Hypothalamus (tissue), 51 donors: ENCODE measurements around the gene ACSM5.
"Not testable (repeated sequence)": the region's sequence is repeated elsewhere in the genome, so short reads cannot be mapped to it uniquely, and the experiment has no call there.

ENCODE experiments used
- DNase-seq, 51 donors: peaks; one replicate each; lab custom pipeline; 2025; lab: John Stamatoyannopoulos, UW

ACSM5 gene

DNA sequence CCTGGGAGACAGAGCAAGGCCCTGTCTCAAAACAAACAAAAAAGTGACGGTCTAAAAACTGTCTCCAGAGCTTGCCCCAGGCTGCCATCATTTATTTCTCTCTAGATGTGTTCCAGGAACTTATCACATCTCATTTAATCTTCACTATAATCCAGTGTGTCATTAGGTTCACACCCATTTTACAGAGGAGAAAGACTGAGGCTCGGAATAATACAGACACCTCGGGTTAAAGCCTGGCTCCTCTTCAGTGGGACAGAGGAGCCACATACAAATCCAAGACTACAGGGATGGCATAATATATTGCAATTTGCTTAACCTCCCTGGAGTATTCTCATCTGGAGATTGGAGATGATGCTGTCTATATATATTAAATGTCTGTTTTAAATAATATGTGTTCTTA, 10.7 kb upstream of the ACSM5 start:
- DNase-seq: no peak

DNA sequence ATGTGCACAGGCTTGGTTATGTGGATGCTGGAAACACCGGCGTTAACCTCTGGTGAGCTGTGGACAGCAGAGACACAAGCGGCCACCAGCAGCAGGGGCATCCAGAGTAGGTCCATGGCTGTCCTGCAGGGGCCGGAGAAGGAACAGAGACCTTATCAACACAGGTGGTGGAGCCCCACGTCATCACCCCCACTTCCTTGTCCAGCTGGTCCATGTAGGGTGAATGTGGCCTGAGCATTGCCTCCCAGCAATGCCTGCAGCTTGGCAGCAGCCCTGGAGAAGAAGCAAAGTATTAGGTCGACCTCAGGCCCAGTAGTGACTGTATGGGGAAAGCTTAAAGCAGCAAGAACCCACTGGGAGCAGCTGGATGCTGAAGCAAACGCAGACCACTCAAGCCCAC, 10.1 kb upstream of the ACSM5 start:
- DNase-seq: no peak

DNA sequence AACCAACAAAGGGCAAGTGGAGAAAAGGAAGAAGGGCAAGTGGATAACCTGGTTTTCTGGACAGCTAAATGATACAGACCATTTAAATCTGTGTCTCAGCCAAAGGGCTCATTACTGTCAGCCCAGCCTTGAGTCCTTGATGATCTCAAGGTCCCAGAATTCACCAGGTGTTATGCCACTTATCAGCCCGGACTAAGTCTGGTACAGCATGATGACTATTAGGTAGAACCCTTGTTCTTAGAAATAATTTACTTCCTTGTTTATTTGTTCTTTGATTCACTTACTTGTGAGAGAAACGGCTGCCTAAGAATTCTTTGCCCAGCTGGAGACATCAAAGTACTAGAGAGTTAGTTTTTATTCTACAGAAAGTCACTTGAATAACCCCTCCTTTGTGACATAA, 8.3 kb upstream of the ACSM5 start:
- DNase-seq: no peak

DNA sequence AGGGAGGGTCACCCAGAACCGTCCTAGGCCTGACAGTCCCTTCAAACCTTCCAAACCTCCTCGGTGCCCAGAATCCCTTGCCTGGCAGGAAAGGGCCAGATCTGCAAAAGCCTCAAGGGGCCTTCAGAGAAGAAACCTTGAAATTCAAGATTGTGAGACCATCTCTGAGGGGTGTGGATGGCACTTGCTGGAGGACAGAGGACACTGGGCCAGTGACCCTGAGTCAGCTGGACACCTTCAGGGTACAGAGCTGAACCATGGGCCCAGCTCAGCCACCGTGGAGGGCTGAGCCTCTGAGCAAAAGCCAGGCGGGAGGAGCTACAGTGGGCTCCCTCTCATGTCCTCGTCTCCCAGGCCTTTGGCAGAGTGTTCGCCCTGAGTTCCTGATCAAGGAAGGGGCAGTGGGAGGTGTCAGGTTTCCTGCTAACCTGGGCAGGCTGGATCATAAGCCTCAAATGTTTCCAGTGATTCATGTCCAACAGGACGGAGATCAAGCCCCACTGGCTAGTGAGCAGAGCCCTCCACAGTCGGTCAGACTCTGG, 7.8 kb upstream of the ACSM5 start:
- DNase-seq: no peak

DNA sequence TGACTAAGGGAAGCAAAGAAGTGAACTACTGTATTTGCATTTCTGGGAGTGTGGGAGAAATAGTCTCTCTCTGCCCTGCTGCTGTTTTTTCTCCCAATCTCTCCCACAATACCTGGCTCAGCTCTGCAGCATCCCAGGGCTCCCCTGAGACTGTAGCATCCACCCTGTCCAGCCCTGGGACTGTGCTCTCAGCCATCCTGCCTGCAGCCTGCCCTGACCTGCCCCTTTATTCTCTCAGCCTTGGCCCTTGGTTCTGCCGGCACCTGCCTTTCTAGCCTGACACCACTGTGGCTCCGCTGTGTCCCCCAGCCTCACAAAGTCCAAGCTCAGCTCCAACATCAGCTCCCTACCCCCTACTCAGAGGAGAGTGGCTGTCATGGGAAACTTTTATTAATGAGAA, 6.7 kb upstream of the ACSM5 start:
- DNase-seq: no peak

DNA sequence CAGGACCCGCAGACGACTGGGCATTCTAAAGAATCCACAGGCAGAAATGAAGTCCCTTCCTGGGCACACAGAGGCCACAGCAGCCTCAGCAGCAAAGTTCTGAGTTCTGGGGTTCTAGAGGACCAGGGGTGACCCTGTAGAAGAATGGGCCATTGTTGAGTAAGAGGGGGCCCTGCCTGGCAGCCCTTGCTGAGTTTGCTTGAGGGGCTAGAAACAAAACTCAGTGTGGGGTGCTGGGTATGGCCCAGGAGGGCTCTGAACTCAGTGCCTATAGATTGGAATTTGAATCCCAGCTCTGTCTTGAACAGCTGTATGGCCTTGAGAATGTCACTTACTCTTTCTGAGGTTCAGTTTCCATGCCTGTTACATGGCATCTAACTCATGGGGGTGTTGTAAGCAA, 4.7 kb upstream of the ACSM5 start, which contains the start of gene PDILT:
TSS of gene PDILT (minus strand) at position 101 of the 400 bp plus-strand sequence. CDS start 5,437 bp downstream, outside the sequence.
- no peak for DNase-seq

DNA sequence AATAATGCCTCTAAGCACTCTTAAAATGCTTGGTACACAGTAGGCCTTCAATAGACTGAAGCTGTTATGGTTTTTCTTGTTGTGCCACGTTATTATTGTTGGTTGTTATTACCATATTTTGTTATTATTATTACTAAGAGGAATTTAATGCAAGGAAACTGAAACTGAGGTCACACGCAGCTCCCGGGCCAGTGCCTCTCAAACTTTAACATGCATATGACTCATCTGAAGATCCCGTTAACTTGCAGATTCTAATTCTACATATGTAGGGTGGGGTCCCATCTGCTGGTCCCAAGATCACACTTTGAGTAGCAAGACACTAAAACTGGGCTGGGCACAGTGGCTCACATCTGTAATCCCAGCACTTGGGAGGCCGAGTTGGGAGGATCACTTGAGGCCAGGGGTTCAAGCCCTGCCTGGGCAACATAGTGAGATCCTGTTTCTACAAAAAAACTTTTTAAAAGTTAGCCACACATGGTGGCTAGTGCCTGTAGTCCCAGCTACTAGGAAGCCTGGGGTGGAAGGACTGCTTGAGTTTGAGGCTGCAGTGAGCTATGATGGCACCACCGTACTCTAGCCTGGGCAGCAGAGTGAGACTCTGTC, 888 bp downstream of the ACSM5 start:
- no peak for DNase-seq

DNA sequence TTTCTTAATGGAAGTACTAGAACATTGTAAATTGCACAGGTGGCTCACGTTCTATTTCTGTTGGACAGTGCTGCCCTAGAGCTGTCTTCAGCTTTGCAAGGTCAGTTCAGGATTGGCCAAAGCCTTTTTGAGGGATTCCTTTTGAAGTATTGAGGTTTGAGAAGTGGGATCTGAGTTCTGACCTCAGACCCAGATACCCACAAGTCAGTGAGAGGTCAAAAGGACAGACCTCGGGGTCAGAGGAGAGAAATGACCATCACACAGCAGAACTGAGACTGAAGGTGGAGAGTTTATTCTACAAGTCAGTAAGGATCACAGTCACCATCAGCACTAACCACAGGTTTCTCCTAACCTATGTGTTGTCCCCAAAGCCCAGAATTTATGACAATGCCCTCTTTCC, 1.7 kb downstream of the ACSM5 start:
- DNase-seq: no peak

DNA sequence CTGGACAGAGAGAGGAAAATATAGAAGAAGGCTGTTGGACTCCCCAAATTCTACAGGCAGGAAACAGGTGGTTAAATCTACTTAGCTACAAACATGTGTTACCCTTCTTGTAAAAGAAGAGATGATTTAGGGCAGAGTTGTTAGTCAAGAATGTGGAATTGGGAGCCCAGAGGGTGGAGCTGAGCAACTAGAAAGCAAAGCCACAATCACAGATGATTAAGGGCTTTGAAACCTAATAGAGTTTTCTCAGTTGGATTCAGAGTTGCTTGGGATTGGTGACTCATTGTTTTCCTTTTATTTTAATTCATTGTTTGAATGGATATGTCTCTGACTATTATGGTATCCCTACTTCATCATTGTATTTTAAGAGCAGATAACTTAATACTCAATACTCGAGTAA, 6.2 kb downstream of the ACSM5 start:
- DNase-seq: no peak

DNA sequence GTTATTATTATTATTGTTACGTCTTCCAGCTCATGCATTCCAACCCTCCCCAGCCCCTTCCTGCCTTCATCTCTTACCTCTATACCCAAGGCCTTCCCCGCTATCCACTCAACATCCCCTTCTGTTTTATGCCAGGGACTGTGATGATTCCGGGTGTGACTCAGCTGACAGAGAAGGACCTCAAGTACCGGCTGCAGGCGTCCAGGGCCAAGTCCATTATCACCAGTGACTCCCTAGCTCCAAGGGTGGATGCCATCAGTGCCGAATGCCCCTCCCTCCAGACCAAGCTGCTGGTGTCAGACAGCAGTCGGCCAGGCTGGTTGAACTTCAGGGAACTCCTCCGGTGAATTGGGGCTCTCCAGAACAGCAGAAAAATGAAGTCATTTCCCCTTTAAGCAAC, 9.8 kb downstream of the ACSM5 start:
- DNase-seq: not testable (repeated sequence)

DNA sequence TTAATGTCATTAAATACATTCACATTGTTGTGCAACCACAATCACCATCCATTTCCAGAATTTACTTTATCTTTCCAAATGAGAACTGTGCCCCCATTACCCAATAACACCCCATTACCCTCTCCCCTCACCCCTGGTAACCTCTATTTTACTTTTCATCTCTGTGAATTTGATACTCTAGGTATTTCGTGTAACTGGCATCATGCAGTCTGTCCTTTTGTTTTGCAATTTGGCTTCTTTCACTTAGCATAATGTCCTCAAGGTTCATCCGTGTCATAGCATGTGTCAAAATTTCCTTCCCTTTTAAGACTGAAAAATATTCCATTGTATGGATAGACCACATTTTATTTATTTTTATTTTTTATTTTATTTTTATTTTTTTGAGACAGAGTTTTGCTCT, 12.4 kb downstream of the ACSM5 start:
- DNase-seq: not testable (repeated sequence)

DNA sequence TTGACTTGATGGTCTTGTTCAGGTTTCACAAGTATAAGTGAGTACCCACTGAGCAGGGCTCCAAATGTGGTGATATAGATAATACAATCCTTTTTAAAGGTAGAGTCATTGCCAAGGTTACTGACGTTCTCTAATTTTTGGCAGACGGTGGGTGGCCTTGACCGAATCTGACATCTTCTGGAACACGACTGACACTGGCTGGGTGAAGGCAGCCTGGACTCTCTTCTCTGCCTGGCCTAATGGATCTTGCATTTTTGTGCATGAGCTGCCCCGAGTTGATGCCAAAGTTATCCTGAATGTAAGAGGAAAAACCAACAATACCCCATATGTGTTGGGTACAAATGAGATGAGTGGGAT, 14.4 kb downstream of the ACSM5 start:
- DNase-seq: not testable (repeated sequence)

DNA sequence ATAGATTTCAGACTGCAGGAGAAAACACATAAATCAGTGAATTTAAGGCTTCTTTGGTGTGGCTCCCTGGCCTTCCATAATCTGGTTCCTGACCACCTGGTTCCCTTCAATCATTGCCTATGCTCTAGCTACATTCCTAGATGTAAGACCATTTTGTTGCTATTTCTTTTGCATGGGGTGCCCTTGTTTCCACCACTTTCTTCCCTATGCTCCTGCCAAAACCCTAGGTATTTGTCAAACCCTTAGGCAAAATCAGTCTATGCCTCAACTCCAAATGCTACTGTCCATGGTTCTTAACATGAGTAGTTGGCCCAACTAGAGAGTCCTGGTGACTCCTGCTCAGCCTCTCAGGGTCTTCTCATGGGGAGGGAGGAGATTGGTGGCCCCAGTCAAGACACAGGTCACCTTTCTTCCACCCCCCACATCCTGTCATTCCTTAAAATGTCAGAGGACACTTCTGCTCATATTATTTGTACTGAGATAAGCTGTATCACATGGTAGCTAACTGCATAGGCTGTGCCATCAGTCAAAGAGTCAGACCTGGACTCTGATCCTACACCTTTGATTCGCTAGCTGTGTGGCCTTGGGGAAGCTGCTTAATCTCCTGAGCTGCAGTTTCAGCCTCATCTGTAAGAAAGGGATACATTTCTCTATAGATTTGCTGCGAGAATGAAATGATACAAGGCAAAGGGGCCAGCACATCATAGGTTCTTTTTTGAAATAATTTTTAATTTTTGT, 15.0 kb downstream of the ACSM5 start:
- DNase-seq: no peak

DNA sequence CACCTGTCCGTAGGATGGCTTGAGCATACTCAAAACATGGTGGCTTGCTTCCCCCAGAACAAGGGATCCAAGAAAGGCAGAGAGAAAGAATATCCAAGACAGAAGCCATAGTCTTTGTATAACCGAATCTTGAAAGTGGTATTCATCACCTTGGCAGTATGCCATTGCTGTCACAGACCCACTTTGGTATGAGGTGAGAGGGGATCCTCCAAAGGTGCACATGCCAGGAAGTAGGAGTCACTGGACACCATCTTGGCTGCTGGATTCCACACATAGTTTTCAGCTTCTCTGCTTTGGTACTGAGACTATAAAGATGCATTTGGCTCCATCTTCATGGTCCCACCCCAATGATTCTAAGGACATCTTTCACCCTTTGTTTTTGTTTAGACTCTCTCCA, 18.1 kb downstream of the ACSM5 start:
- DNase-seq: not testable (repeated sequence)

DNA sequence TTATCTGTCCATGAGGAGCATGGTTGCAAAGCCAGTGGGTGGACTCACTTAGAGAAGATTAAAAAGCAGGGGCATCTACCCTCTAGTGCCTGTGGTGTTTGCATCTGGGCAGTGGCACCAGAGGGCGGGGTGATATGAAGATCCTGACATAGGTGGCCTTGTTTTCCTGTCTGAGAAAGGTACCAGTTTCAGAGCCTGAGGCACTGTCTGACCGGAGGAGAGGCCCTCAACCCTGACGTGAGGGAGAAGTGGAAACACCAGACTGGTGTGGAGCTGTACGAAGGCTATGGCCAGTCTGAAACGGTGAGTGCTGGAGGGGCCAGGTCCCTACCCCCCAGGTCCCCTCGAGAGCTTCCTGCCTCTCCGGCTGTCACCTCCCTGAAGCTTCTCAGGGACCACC, 20.2 kb downstream of the ACSM5 start:
- not testable (repeated sequence) for DNase-seq

DNA sequence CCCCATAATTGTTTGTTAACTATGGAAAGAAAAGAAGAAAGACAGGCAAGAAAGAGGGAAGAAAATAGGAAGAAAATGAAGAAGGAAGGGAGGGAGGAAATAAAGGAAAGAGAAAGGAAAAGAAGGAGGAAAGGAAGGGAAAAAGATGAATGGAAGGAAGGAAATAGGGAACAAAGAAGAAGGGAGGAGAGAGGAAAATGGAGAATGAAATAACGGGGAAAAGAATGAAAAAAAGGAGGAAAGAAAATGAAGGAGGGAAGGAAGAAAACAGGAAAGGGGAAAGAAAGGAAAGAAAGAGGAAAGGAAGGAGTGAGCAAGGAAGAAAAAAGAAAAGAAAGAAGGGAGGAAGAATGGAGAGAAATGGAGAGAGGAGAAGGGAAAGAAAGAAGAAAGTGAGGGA, 21.1 kb downstream of the ACSM5 start:
- DNase-seq: not testable (repeated sequence)

DNA sequence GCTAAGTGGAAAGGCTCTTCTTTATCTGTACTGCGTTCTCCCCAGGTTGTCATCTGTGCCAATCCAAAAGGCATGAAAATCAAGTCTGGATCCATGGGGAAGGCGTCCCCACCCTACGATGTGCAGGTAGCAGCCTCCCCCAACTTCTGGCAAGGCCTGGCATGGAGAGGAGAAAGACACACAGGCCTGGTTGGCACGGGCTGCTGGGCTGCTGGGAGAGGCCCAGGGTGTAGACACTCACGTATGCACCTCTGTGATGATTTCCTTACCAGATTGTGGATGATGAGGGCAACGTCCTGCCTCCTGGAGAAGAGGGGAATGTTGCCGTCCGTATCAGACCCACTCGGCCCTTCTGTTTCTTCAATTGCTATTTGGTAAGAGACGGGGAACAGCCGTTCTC, 21.6 kb downstream of the ACSM5 start:
- no peak for DNase-seq

DNA sequence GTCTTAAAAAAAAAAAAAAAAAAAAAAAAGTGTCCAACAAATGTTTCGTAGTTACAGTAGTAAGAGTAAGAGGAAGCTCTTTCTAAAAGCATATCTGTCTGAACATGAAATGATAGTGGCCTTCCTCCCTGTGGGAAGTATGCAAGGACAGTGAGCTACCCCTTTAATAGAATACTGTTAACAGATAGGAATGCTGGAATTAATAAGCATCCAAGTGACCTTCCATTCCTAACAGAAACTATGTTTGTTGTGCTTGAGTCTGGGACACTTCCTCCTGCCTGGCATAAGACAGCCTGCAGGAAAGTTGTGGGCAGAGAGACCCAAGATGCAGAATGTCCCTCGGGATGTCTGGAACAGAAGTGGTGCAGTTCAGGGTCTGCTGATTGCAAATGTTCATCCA, 29.6 kb downstream of the ACSM5 start:
- not testable (repeated sequence) for DNase-seq

DNA sequence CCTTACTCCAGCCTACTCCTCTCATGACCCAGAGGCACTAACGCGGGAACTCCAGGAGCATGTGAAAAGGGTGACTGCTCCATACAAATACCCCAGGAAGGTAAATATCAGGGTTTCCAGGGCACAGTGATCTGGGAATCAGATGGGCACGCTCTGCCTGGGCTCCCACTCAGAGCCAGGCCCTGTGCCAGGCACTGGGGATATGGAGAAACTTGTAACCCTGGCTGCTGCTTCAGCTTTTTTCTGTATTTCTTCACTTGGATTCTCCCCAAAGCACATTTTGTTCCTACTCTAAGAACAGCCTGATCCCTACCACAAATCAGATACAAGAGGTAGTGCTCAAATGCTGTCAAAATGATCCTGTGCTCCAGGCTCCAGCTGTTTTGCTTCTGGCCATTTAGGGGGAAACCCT, 30.5 kb downstream of the ACSM5 start:
- peak in 1 of 51 donors; percentile 7 for DNase-seq

DNA sequence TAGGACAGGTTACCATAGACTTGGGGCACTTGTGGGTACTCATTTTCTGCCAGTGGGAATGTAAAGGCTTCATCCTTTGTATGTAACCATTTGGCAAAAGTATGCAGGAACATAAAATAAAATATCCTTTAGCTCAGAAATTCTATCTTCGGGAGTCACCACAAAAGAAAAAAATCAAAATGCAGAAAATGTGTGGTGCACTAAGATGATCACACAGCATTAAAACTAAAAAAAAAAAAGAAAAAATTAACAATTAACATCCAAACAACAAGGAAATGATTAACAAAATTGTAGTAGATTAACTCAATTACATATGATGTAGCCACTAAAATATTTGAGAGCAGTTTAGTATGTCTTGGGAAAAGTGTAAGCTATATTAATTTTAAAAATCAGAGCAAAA, 31.4 kb downstream of the ACSM5 start:
- DNase-seq: not testable (repeated sequence)

DNA sequence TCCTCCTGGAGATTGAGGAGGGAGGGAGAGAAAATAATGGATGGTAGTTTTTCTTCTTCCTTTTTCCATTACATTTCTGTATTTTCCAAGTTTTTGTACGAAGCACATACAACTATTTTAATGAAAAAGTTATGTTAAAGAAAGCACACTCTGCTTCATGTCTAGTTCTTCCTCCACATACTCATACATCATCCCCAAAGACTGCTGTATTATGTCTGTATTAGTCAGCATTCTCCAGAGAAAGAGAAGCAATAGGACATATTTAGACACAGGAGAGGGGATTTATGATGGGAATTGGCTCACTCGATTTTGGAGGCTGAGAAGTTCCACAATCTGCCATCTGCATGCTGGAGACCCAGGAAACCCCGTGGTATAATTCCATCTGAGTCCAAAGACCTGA, 31.9 kb downstream of the ACSM5 start:
- DNase-seq: no peak

DNA sequence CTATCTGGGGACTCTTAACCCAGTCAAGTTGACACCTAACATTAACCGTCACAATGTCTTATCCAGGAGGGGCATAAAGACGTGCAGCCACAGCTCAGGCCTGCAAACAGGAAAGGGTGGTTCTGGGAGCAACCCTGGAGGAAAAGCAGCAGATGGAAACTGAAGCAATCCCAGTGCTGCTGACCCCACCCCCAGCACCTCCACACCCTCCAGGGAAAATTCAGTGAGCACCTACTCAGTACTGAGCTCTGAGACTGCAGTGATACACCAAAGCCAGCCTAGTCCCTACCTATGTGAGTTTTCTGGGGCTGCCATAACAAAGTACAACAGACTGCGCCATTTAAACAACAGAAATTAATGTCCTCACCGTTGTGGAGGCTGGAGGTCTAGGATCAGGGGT, 32.5 kb downstream of the ACSM5 start:
- DNase-seq: not testable (repeated sequence)
